Epithelial cell of proximal tubule (primary cell): ENCODE measurements around the gene FFAR3. TPM values are rescaled to one million over a fixed set of nuclear protein-coding genes. Genes with fewer than 3 reads are reported as not detected.

ENCODE experiments used
- DNase-seq: peaks from one replicate; pipeline ENCODE4 v3.0.0-alpha.2; 2011; ENCODE audit warnings: low read depth
- H3K4me3 ChIP-seq: 2 replicates; pipeline ENCODE4 v1.5.1; 2011; ENCODE audit warnings: low read depth, mild to moderate bottlenecking, low read length
- CTCF ChIP-seq: conservative IDR thresholded peaks from 2 replicates; pipeline ENCODE4 v1.5.1; 2012; ENCODE audit warnings: low read depth, mild to moderate bottlenecking, low read length
- total RNA-seq: library from RNA; depleted of rRNA; stranded (reverse); fragments of >200 nt; gene quantifications from 2 replicates; pipeline ENCODE4 v1.2.3, GENCODE V29; 2015

FFAR3 gene
- total RNA-seq, 1 donor from 2014 or later: not detected

GRCh38 chr19:35389192-35389861 is 31.1 kb downstream of the FFAR3 start:
- no peak for DNase-seq
- no peak overlapping the region for H3K4me3 ChIP-seq
- no peak for TF ChIP-seq CTCF

- no peak for TF ChIP-seq CTCF
- DNase-seq: no peak
- no peak overlapping the region for H3K4me3 ChIP-seq
These were observed 34.8 kb downstream of the FFAR3 start for GRCh38 chr19:35392742-35393715.

GRCh38 chr19:35395382-35396199 is 37.3 kb downstream of the FFAR3 start:
- TF ChIP-seq CTCF: no peak
- no peak overlapping the region for H3K4me3 ChIP-seq
- no peak for DNase-seq

- no peak for DNase-seq
- no peak overlapping the region for H3K4me3 ChIP-seq
- TF ChIP-seq CTCF: no peak
These were observed 38.1 kb downstream of the FFAR3 start for GRCh38 chr19:35396240-35396885.

GRCh38 chr19:35397064-35397463 is 38.8 kb downstream of the FFAR3 start:
- H3K4me3 ChIP-seq: no peak overlapping the region
- TF ChIP-seq CTCF: no peak
- no peak for DNase-seq

- no peak for DNase-seq
These were observed 40.3 kb downstream of the FFAR3 start for GRCh38 chr19:35398570-35398969.

More at GRCh38 chr19:35398570-35398969, 40.3 kb downstream of the FFAR3 start:
- H3K4me3 ChIP-seq: no peak overlapping the region
- no peak for TF ChIP-seq CTCF
